Ramos (cell line): ENCODE results near the gene COL27A1.

Experiments used
- in situ Hi-C: fragments of 300-500 bp; cut with MboI; formaldehyde crosslinking; loops from one replicate; pipeline ENCODE4 v1.14.3; 2022; ENCODE audit warnings: low sequenced_read_pairs; ENCODE audit not compliant: unreplicated experiment

Gene COL27A1

DNA sequence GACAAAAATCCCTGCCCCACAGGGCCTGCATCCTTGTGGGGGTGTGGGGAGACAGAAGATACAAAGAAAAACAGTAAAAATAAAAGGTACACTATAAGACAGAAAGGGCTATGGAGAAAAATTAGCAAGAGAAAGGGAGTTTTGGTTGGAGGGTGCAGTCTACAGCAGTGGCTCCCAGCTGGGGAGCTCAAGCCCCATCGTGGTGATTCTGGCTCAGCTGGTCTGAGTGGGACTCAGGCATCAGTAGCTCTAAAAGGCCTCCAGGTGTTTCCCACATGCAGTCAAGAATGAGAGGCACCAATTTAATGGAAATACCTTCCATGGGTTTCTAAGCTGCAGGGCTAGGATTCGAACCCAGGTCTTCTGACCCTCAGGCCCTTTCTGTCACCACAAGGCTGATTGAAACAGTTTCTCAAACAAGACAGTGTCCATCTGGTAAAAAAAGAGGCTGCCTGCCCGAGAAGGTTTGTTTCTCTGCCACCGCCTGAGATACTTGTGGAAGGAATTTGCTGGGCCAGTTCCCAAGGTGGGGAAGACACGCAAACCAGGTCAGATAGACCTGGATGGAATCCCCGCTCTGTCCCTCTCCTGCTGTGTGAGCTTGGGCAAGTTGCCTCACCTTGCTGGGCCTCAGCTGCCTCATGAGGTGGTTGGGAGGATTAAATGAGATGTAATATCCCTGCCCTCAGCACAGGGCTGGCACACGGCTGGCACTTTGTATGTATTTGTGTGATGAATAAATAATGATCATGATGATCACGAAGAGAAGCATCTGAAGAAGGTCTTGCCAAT is 43.1 kb downstream of the COL27A1 start:
- in situ Hi-C loops: no loop called here

DNA sequence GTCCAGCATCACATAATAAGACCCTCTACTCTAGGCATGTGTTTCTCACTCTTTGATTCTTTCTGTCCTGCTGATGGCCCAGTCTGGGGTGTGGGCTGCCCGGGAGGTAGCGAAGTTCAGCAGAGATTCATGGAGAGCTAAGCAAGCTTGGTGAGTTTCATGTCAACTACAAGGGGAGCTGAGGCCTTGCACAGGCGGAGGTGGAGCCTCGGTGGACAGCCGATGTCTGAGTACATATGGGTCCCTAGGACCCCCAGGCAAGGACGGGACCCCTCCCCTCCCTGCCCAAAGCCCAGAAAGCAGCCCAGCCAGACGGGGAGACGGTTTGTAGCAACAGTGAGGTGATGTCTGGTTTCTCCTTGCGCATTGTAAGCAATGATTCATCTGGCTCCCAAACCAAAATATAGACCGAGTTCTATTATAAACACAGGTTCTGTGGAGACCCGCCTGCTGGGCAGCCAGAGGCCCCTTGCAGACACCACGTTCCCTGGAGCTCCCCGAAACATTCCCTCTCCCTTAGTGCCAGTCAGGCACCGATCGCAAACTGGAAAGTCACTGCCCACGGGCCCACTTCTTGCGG is 45.5 kb downstream of the COL27A1 start:
- in situ Hi-C loops: no loop called here

GRCh38 chr9:114202396-114202795 is 47.1 kb downstream of the COL27A1 start:
- in situ Hi-C loops: no loop called here

DNA sequence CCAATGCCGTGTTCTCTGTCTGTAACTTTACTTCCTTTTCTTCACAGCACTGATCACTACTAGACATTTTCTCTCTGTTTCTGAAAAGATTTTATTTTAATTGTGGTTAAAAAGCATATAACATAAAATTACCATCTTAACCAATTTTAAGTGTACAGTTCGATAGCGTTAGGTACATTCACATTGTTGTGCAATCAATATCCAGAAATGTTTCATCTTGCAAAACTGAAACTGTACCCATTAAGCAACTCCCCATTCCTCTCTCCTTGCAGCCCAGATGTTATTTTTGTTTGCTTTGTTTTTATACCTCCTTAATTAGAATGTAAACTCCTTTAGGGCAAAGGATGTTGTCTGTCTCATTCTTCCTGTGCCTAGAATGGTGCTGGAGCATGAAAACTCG is 47.5 kb downstream of the COL27A1 start:
- in situ Hi-C loops: no loop called here

GRCh38 chr9:114203410-114204140 is 48.2 kb downstream of the COL27A1 start:
- in situ Hi-C loops: no loop called here

GRCh38 chr9:114204265-114204664 is 48.9 kb downstream of the COL27A1 start:
- in situ Hi-C loops: no loop called here

DNA sequence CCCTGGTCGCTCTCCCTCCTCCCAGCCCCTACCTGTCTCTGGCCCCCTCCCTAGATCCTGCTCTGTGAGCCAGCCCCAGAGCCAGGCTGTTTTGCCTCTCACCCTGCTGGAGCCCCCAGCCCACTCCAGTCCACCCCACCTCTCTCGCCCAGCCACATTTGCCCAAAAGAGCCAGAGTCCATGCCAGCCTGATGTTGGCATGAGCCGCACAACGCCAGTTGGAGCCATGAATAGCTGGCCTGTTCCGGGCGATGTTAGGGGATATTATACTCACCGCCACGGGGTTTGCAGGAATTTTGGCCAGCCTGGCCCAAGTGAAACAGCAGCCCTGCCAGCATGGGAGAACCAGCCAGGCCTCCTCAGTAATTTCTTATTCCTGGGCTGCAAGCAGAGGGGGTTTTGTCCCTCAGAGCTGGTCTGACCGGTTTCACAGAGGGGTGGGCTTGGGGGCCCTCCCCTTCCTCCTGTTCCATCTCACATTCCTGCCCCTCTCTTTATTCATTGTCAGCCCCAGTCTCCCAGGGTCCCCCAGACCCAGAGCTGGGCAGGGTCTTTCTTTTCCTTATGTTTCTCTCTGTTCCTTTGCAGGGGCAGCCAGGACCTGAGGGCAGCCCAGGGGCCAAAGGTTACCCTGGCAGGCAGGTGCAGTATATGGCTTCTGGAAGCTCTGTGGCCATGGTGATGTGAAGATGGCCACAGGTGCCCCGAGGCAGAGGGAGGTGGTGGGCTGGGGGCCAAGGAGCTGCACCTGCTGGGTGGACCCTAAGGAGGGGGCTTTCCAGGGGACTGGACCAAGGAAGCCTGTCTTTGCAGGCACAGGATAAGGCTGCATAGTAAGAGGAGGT is 50.1 kb downstream of the COL27A1 start:
- in situ Hi-C loops: no loop called here

- in situ Hi-C loops: no loop called here
Observed at GRCh38 chr9:114206221-114206789, 51.0 kb downstream of the COL27A1 start.

DNA sequence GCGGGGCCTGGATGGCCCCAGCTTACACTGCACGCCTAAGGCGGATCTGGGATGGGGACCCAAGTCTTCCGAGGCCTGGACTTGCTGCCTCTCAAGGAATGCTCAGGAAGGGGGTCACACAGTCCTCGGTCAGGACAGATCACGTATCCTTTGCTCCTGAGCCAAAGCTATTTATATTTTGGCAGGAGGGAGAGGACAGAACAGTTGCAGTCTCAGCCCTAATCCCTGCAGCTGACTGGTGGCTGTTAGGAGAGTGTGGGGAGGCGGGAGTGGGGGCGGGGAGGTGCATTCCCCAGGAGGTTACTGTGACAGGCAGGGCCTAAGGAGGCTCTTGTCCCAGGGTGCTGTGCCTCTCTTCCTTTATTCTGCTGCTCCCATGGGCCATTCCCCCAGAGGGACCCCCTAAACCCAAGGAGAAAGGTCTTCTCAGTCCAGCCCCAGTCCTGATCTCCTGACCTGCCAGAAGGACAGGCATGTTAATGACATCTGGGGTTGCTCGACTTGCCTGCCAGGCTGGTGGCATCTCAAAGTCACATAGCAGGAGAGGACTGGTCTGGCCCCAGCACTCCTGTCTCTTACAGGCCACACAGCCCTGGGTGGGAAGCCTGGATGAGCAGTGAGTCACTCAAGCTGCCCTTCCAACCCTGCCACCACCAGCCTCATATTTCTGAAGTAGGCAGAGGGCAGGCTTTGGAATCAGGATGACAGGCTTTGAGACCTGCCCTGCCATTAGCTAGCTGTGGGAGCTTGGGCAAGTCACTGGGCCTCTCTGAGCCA is 51.9 kb downstream of the COL27A1 start:
- in situ Hi-C loops: no loop called here

DNA sequence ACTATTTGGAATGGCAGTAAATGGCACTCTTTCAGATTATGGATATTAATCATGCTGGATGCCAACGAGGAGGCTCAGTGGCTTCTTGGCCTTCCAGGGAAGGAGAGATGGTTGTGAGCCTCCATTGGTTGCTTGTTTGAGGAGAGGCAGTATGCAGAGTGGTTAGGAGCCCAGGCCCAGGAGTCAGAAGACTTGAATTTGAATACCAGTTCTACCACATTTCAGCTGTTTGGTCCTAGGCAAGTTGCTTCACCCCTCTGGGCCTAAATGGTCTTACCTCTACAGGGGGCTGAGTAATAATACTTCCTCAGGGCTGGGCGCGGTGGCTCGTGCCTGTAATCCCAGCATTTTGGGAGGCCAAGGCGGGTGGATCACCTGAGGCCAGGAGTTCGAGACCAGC is 52.5 kb downstream of the COL27A1 start:
- in situ Hi-C loops: no loop called here

DNA sequence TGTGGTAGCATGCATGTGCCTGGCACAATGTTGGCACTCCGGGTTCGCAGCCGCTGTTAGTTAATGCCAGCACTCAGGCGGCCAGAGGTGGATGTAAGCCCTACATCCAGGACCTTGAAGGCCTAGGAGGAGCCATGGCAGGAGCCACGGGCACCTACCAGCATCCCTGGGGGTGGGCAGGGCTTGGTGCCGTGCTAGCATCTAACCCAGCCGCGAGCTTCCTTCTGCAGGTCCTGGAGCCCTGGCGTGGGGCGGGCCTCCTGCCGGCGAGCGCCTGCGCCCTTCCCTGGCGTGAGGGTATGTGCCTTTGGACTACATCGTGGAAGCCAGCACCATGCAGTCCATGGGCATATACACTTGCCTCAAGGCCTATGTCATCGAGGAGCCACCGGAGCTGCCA is 53.8 kb downstream of the COL27A1 start:
- in situ Hi-C loops: no loop called here

- in situ Hi-C loops: no loop called here
Observed at GRCh38 chr9:114210136-114210535, 54.8 kb downstream of the COL27A1 start.

DNA sequence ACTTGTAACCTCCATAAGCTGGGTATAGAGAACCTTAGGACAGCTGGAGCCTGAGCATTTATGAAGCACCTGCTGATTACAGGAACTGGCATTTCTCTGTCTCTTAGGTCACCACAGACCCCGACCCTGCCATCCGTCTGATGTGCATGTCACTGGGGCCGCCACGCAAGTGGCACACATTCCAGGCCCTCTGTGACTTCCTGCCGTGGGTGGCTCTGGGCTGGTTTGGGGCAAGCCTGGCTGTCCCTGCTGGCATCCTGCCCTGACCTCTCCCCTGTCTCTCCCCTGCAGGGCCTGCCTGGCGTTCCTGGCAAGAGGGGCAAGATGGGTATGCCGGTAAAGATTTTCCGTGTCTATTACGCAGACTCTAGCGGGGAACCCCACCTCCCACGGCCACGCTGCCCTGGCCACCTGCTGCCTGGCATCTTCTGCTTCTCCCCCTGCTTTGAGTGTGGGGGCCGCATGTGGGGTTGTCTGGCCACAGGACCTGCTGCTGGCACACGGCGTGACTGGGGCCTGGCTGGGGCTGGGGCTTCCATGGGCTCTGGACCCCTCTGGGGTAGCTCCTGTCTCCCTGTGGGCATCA is 55.4 kb downstream of the COL27A1 start:
- in situ Hi-C loops: no loop called here

DNA sequence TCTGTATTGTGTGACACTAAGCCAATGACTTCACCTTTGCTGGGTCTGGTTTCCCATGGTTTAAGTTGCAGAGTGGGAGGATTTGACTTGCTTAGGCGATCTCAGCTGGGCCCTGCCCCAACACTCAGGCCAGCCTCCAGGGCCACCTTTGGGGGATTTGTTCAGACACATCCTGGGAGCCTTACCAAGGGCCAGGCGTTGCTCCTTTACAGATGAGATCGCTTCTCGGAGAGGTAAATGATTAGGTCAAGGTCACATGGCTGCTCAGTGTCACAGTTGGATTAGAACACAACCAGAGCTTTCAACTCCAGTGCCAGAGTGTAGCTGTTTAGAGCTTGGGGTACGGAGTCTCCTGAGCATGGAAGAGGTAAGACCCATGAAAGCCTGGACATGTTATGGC is 57.5 kb downstream of the COL27A1 start:
- in situ Hi-C loops: no loop called here

GRCh38 chr9:114213566-114213965 is 58.2 kb downstream of the COL27A1 start:
- in situ Hi-C loops: no loop called here

GRCh38 chr9:114214181-114214580 is 58.8 kb downstream of the COL27A1 start:
- in situ Hi-C loops: no loop called here

DNA sequence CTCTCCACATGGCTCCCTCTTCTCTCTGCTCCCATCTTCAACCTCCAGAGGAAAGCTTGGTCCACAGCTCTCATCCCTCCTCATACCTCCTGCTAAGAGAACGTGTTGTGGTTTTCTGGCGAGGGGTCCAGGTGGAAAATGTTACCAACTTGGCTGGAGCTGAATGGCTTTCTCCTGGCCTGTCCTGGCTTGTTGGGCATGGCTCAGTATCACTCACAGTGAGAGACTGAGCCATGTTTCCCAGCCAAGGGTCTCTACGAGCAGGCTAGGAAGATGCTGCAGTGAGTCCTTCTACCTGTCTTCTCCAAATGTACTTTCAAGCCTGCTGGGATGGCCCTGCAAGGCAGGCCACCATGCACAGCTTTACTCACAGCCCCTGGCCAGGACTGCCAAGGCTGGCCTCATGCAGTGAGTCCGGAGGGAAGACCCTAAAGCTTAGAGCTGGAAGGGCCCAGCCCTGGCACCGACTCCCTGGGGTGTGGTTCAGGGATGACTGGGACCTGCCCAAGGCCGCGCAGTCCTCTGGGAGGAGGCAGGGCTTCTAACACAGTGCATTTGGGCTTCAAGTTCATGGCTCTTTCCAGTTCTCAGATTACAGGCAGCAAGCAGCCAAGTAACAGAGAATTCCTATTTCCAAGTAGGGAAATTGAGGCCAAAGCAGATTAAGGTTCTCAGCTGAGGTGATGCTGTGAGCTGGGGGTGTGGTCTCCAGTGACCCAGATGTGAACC is 59.5 kb downstream of the COL27A1 start:
- in situ Hi-C loops: no loop called here

- in situ Hi-C loops: no loop called here
Observed at GRCh38 chr9:114216081-114216480, 60.7 kb downstream of the COL27A1 start.
